ENCODE measurements around the gene CPD. TPM values are rescaled to one million over a fixed set of nuclear protein-coding genes. Genes with fewer than 3 reads are reported as not detected.
A peak's percentile ranks its signal among the peaks of the same experiment; 100 is the strongest.

CPD gene
- total RNA-seq, 1 donor from 2014 or later: 97.9 TPM

DNA sequence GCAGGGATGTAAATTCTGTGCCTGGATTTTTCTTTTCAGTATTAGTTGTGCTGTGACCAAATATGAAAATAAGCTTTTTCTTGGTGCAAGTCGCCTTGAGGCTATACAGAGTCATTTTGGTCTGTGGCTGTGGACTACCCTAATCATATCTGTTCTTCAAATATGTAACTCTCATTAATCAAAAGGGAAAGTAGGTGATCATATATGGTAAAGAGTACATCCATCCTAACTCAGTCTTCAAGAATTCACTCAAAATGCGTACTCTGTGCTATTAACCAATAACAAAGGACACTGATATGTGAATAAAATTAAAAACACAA, 2.6 kb downstream of the CPD start:
- DNase-seq (ENCODE audit: low read depth): no peak
- Histone ChIP-seq H3K27me3 (ENCODE audit: control insufficient read depth, insufficient read depth, low read length) (no peaks in the 10 kb centered on the region), H3K36me3 (ENCODE audit: control insufficient read depth, insufficient read depth, low read length) (no peaks in the 10 kb centered on the region), H3K4me3 (ENCODE audit: low read depth, low read length) (peak overlapping the region; percentile 87)
- TF ChIP-seq, protein P1, sequence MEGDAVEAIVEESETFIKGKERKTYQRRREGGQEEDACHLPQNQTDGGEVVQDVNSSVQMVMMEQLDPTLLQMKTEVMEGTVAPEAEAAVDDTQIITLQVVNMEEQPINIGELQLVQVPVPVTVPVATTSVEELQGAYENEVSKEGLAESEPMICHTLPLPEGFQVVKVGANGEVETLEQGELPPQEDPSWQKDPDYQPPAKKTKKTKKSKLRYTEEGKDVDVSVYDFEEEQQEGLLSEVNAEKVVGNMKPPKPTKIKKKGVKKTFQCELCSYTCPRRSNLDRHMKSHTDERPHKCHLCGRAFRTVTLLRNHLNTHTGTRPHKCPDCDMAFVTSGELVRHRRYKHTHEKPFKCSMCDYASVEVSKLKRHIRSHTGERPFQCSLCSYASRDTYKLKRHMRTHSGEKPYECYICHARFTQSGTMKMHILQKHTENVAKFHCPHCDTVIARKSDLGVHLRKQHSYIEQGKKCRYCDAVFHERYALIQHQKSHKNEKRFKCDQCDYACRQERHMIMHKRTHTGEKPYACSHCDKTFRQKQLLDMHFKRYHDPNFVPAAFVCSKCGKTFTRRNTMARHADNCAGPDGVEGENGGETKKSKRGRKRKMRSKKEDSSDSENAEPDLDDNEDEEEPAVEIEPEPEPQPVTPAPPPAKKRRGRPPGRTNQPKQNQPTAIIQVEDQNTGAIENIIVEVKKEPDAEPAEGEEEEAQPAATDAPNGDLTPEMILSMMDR (IDR thresholded peaks at IDR 0.05; ENCODE audit: insufficient read depth, low read length, poor library complexity, severe bottlenecking): no peak

DNA sequence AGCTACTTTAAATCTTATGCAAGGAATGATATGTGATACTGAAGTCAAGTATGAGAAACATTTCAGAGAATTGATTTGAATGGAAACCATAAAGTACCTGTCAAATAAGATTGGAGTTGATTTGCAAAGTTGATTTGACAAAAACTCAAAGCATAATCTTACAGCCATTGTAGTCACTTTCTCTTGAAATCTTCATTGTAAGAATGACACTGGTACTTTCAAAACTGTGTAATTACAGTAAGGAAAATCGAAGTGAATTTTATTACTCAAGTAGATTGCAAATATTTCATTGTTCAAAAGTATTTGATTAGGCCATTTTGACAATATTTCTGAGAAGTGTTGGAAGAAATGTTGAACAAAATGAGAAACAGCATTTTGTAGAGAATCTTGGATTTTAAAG, 3.6 kb downstream of the CPD start:
- TF ChIP-seq, protein P1 (IDR thresholded peaks at IDR 0.05; ENCODE audit: insufficient read depth, low read length, poor library complexity, severe bottlenecking): no peak
- no peak for DNase-seq (ENCODE audit: low read depth)
- H3K27me3 ChIP-seq (ENCODE audit: control insufficient read depth, insufficient read depth, low read length): no peaks in the 10 kb centered on the region
- no peaks in the 10 kb centered on the region for H3K36me3 ChIP-seq (ENCODE audit: control insufficient read depth, insufficient read depth, low read length)
- no peak overlapping the region for H3K4me3 ChIP-seq (ENCODE audit: low read depth, low read length)

DNA sequence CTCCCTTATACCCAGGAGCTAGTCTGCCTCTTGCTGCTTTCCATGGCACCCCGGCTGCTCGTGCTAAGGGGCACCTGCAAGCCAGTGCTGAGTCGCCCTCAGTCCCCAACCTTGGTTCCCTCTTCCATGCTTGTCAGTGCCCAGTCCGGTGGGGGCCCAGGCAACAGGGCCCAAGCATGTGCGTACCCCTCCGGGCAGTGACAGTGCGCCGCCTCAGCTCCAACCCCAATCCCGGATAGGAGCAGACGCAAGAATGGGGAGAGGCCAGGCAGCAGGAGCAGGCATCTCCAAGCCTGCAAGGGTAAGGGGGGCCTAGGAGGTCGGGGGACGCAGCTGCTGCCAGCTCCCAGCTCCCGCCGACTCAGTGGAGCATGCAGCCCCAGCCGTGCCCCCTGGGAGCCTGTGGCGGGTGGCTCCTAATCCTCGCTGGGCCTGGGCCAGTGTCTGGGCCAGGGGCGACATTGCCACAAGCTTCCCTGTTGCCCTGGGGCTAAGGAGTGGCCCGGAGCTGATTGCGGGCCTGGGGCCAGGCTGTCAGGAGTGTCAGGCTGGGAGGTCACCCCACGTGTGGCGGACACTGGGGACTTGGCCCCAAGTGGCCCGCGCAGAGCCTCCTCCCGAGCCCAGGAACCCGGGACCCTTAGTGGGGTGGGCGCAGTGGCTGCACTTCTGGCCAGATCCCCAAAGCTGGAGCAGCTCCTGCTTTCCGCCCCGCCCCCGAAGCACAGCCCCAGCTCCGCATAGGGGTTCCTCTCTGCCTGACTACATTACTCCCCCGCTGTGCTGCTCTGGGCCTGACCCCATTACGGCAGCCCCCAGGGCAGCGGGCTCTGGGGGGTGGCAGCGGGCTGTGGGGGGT, 9.8 kb downstream of the CPD start:
- Histone ChIP-seq H3K4me3 (ENCODE audit: low read depth, low read length) (no peak overlapping the region), H3K27me3 (ENCODE audit: control insufficient read depth, insufficient read depth, low read length) (no peaks in the 10 kb centered on the region), H3K36me3 (ENCODE audit: control insufficient read depth, insufficient read depth, low read length) (peaks cover 1% of the 10 kb centered on the region)
- no peak for DNase-seq (ENCODE audit: low read depth)
- TF ChIP-seq, protein P1 (IDR thresholded peaks at IDR 0.05; ENCODE audit: insufficient read depth, low read length, poor library complexity, severe bottlenecking): no peak

DNA sequence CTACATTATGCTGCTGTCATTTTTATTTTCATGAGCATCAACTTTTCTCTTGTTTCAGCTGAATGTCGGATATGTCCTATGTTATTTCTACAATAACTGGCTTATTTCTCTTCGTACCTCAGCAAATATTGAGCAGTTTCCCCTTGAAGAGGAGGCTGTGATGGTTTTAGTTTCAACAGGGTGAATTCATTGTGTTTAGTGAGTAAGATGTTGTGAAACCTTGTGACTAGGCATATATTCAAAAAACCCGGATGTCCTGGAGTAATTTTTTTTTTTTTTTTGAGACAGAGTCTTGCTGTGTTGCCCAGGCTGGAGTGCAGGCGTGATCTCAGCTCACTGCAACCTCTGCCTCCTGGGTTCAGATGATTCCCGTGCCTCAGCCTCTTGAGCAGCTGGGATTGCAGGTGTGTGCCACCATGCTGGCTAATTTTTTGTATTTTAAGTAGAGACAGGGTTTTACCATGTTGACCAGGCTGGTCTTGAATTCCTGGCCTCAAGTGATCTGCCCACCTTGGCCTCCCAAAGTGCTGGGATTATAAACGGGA, 11.1 kb downstream of the CPD start:
- no peak for DNase-seq (ENCODE audit: low read depth)
- TF ChIP-seq, protein P1 (IDR thresholded peaks at IDR 0.05; ENCODE audit: insufficient read depth, low read length, poor library complexity, severe bottlenecking): no peak

DNA sequence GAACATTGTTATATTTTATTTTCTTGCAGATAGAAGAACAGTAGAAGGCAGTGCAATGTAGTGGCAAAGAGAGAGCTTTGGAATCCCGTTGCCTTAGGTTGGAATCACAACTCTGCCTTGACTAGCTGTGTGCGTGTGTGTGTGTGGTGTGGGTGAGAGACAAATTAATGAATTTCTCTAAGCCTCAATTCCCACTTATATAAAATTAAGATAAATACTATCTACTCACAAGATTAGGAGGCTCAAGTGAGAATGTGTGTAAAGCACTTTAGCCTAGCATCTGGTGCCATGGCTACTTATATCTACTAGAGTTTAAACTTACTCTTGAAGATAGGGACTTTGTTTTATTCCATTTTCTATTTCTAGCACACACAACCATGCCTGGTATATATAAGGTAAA, 12.8 kb downstream of the CPD start:
- Histone ChIP-seq H3K36me3 (ENCODE audit: control insufficient read depth, insufficient read depth, low read length) (peaks cover 1% of the 10 kb centered on the region), H3K4me3 (ENCODE audit: low read depth, low read length) (no peak overlapping the region), H3K27me3 (ENCODE audit: control insufficient read depth, insufficient read depth, low read length) (no peaks in the 10 kb centered on the region)
- no peak for DNase-seq (ENCODE audit: low read depth)
- TF ChIP-seq, protein P1 (IDR thresholded peaks at IDR 0.05; ENCODE audit: insufficient read depth, low read length, poor library complexity, severe bottlenecking): no peak

More for the DNA sequence above, 11.1 kb downstream of the CPD start:
- Histone ChIP-seq H3K4me3 (ENCODE audit: low read depth, low read length) (no peak overlapping the region), H3K27me3 (ENCODE audit: control insufficient read depth, insufficient read depth, low read length) (no peaks in the 10 kb centered on the region), H3K36me3 (ENCODE audit: control insufficient read depth, insufficient read depth, low read length) (peaks cover 1% of the 10 kb centered on the region)

Measured in kidney epithelial cell (primary cell).